ENCODE measurements around the gene BZW2.

Gene BZW2

DNA sequence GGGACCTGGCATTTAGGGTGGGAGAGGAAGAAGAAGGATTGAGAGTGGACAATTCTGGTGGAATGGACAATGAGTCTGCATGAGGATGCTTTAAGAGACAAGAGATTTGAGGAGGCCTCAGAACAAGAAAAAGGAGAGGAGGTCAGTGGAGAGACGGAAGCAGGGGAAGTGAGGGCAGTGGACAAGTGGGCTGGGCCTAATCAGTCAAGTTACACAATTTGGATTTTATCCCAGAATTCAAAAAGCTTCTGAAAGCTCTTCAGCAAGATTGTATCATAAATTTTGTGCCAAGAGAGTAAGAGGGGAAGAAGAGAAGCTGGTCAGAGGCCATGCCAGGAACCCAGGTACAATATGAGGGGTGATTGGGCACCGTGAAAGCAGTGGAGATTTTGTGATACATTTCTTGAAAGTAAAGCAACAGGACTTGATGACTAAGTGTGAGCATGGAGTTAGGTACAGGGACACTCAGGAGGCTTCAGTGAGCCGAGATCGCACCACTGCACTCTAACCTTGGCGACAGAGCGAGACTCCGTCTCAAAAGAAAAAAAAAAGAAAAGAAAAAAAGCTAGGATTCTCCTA, 88.3 kb downstream of the BZW2 start:
- peaks cover 5% of the 10 kb centered on the region for H3K4me1 Mint-ChIP-seq (ENCODE audit: low read depth)
- no peaks in the 10 kb centered on the region for H3K9me3 Mint-ChIP-seq
- no peaks in the 10 kb centered on the region for H3K36me3 Mint-ChIP-seq (ENCODE audit: low read depth)
- H3K27ac Mint-ChIP-seq, result no peak overlapping the region
- H3K27me3 Mint-ChIP-seq (ENCODE audit: low read depth), result no peaks in the 10 kb centered on the region
- no peak overlapping the region for H3K4me3 Mint-ChIP-seq

DNA sequence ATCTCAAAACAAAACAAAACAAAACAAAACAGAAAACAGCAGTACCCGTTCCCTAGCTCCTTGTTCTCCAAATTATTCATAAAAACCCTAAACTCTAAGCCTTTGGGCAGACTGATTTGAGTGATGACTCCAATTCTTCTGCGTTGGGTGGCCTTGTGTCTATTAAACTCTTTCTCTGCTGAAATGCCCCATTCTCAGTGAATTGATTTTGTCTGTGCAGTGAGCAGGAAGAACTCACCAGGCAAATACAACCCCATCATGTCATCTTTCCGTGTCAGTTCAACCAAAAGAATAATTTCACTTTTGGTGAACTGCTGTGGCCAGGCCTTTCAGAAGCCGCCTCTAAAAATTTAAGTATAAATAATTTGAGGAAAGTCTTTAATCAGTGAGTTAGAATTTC, 89.0 kb downstream of the BZW2 start:
- Mint-ChIP-seq H3K27me3 (ENCODE audit: low read depth) (no peaks in the 10 kb centered on the region), H3K4me3 (no peak overlapping the region), H3K27ac (no peak overlapping the region), H3K9me3 (no peaks in the 10 kb centered on the region), H3K36me3 (ENCODE audit: low read depth) (no peaks in the 10 kb centered on the region), H3K4me1 (ENCODE audit: low read depth) (peaks cover 5% of the 10 kb centered on the region)

DNA sequence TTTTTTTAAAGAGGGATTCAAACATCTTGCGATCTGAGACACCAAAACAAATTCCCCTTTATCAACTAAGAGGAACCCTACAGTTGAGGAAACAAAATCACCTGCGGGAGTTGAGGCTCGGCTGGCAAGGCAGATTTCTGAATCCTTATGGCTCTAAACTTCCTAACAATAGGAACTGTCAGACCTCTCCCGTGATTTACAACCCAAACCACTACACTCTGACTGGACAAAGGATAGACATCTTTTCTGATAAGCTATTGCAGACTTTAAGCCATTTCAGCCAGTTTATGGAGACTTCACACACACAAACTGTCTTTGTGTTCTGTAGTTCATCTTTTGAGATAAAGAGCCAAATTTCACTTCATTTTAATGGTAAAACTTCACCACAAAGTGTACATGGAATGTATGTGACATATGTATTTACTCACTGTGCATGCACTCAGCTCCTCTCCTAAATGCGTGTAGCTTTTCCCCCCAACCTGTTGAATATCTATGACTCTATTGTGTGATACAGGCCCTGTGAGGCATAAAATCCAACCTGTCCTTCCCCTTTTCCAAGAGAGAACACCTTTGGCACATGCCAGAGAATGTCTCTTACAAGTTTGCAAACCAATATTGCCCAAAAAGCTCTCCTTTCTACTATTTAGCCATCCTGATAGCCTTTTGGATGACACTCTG, 92.2 kb downstream of the BZW2 start:
- H3K36me3 Mint-ChIP-seq (ENCODE audit: low read depth), result no peaks in the 10 kb centered on the region
- H3K27ac Mint-ChIP-seq, result no peak overlapping the region
- H3K9me3 Mint-ChIP-seq, result no peaks in the 10 kb centered on the region
- no peak overlapping the region for H3K4me3 Mint-ChIP-seq
- no peaks in the 10 kb centered on the region for H3K27me3 Mint-ChIP-seq (ENCODE audit: low read depth)
- peaks cover 5% of the 10 kb centered on the region for H3K4me1 Mint-ChIP-seq (ENCODE audit: low read depth)

DNA sequence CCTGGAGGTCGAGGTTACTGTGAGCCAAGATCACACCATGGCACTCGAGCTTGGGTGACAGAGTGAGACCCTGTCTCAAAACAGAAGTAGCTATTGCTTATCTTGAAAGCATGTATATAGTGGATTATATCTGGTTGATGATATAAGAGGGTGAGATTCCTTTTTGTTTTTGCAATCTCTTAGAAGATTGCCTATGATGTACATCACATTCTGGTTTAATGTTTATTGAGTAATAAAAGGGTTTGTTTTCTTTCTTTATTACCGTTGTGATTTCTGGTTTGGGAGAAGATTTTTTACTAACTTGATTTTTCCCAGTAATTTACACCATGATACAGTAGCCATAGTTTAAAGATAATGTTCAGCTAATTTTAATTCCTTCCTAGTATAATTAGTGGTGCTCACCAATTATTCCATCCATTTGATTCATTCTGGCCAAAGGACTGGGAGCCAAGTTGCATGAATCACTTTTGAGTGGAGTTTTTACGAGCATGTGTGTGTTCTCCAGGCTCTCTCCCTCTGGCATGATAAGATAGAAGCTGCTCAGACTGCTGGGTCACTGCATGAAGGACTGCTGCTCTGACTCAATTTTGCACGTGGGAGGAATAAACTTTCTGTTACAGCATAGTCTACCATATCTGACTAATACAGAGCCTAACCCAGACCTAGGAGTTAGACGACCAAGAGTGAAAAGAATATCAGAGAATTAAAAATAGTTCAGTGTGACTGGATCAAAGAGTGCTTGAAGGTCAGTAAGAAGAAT, 94.1 kb downstream of the BZW2 start:
- Mint-ChIP-seq H3K27me3 (ENCODE audit: low read depth) (no peaks in the 10 kb centered on the region), H3K36me3 (ENCODE audit: low read depth) (no peaks in the 10 kb centered on the region), H3K27ac (no peak overlapping the region), H3K4me1 (ENCODE audit: low read depth) (peaks cover 6% of the 10 kb centered on the region), H3K9me3 (no peaks in the 10 kb centered on the region), H3K4me3 (no peak overlapping the region)

DNA sequence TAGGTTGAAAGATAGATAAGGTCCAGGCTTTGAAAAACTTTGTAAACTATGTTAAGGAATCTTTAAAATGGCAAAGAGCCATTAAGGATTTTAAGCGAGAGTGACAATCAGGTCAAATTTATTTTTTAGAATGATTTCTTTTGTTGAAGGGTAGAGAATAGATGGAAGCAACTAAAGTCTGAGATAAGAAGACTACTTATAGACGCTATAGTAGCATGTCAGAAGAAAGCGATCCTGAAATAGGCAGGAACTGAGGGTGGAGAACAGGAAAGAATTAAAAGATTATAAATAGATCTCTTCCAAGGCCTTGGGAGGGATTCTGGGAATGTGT, 94.6 kb downstream of the BZW2 start:
- Mint-ChIP-seq H3K9me3 (no peaks in the 10 kb centered on the region), H3K4me1 (ENCODE audit: low read depth) (peaks cover 4% of the 10 kb centered on the region), H3K27me3 (ENCODE audit: low read depth) (no peaks in the 10 kb centered on the region), H3K4me3 (no peak overlapping the region), H3K36me3 (ENCODE audit: low read depth) (no peaks in the 10 kb centered on the region), H3K27ac (no peak overlapping the region)

DNA sequence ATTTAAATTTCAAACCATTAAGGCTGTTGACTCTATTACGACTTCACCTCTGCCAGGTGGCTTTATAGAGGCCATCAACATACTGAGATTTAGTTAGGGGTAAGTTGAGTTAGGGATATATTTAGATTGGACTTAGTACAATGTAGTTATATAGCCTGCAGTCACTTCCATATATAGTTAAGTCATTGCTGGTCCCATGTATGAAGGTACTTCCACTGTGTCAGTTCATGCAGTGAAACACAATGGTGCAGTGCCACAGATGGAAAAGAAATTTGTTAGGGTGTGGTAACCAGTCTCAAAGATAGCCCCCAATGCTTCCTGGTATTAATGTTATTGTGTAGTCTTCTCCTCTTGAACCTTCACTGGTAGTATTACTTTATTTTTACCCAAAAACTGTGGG, 95.0 kb downstream of the BZW2 start:
- Mint-ChIP-seq H3K4me1 (ENCODE audit: low read depth) (peaks cover 4% of the 10 kb centered on the region), H3K9me3 (no peaks in the 10 kb centered on the region), H3K4me3 (no peak overlapping the region), H3K27me3 (ENCODE audit: low read depth) (no peaks in the 10 kb centered on the region), H3K36me3 (ENCODE audit: low read depth) (no peaks in the 10 kb centered on the region), H3K27ac (no peak overlapping the region)

DNA sequence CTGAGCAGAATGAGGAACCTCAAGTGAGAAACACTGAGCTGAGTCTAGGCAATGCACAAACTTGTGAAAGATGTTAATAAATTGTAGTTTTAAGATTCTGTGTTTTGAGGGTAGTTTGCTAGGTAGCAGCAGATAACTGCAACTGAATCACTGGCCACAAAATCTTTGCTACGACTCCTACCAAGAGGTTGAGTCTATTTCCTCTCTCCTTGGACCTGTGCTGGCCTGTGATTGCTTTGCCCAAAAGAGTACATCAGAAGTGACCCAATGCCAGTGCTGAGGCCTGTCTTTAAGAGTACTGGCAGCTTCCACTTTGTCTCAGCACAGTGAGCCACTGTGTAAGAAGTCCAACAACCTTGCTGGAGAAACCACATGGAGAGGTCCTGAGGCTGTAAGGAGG, 95.7 kb downstream of the BZW2 start:
- Mint-ChIP-seq H3K4me1 (ENCODE audit: low read depth) (peaks cover 4% of the 10 kb centered on the region), H3K4me3 (no peak overlapping the region), H3K27ac (no peak overlapping the region), H3K9me3 (no peaks in the 10 kb centered on the region), H3K27me3 (ENCODE audit: low read depth) (no peaks in the 10 kb centered on the region), H3K36me3 (ENCODE audit: low read depth) (no peaks in the 10 kb centered on the region)

DNA sequence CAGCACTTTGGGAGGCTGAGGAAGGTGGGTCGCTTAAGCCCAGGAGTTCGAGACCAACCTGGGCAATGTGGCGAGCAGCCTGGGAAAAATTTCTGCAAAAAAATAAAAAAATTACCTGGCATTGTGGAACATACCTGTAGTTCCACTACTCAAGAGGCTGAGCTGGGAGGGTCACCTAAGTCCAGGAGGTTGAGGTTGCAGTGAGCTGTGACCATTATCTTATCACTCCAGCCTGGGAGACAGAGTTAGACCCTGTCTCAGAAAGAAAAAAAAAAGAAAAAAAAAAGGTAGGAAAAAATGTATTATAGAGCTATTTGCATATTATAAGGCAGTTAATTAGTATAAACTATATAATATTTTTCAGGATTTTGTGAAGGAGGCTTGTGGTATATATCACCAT, 96.6 kb downstream of the BZW2 start:
- Mint-ChIP-seq H3K9me3 (no peaks in the 10 kb centered on the region), H3K27me3 (ENCODE audit: low read depth) (no peaks in the 10 kb centered on the region), H3K27ac (no peak overlapping the region), H3K4me1 (ENCODE audit: low read depth) (peaks cover 4% of the 10 kb centered on the region), H3K36me3 (ENCODE audit: low read depth) (no peaks in the 10 kb centered on the region), H3K4me3 (no peak overlapping the region)

DNA sequence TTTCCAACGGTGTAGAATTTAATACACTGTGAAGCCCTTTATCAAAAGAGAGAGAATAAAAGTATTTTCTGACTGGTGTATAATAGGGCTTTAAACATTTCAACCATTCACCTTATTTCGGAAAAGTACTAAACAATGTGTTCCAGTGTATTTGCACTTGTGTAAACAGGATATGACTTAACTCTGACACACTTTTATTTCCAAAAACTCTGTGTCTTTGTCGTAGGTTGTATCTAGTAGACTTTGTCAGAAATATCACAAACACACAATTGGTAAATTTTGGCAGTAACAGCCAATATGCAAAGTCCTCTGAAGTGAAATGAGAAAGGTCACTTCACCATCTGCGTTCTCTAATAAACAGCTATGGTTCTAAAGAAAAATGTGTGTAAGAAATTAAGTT, 97.3 kb downstream of the BZW2 start:
- Mint-ChIP-seq H3K4me1 (ENCODE audit: low read depth) (peaks cover 4% of the 10 kb centered on the region), H3K9me3 (no peaks in the 10 kb centered on the region), H3K4me3 (no peak overlapping the region), H3K27ac (no peak overlapping the region), H3K27me3 (ENCODE audit: low read depth) (no peaks in the 10 kb centered on the region), H3K36me3 (ENCODE audit: low read depth) (no peaks in the 10 kb centered on the region)

DNA sequence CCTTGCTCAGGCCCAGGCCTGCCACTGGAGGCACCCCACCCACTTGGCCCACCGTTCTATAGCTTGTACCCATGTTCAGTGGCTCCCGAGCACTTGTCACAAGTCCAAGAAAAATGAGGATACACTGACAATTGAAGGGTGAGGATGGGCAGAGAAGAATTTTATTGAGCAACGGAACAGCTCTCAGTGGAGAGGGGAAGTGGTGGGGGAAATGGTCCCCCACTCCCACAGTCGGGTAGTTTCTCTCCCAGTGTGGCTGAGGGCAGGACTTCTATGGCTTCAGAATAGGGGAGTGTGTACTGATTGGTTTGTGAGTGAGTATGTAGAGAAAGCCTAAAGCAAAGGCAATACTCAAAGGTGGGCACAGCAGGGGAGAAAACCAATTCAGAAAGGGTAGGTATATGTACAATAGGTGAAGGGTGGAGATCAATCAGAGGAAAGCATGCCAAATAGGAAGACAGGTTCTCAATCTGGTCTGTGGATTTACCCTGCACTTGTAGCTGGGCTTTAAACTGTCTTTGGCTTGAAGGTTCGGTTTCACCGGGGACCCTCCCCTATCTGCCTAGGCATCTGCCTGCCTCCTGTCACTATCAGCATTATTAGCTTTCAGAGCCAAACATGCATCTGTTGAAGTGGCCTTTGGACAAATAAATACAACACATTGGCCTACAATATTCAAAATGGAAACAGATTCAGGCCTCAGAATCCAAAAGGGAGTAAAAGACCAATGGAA, 98.7 kb downstream of the BZW2 start:
- no peak overlapping the region for H3K27ac Mint-ChIP-seq
- H3K36me3 Mint-ChIP-seq (ENCODE audit: low read depth), result no peaks in the 10 kb centered on the region

DNA sequence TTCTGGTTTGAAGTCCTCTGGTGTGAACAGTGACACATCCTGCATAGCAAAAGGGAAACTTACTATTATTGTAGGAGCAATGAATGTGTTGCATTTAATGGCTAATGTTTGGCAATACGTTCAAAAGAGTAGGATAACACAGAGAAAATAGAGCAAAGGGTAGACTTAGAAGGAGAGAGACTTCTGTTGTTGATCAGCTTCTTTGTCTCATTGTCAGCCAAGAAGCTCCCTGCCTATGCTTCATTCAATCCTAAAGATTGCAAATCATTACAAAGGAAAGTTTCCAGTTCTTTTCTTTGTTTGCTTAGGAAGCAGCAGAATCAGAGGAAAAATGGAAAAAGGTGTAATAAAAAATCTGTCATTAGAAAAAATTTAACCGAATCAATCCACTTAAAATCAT, 99.7 kb downstream of the BZW2 start:
- no peaks in the 10 kb centered on the region for H3K9me3 Mint-ChIP-seq
- no peaks in the 10 kb centered on the region for H3K36me3 Mint-ChIP-seq (ENCODE audit: low read depth)
- no peak overlapping the region for H3K27ac Mint-ChIP-seq
- H3K4me3 Mint-ChIP-seq, result no peak overlapping the region
- no peaks in the 10 kb centered on the region for H3K27me3 Mint-ChIP-seq (ENCODE audit: low read depth)
- H3K4me1 Mint-ChIP-seq (ENCODE audit: low read depth), result peaks cover 4% of the 10 kb centered on the region

More for the DNA sequence above, 98.7 kb downstream of the BZW2 start:
- Mint-ChIP-seq H3K27me3 (ENCODE audit: low read depth) (no peaks in the 10 kb centered on the region), H3K9me3 (no peaks in the 10 kb centered on the region), H3K4me1 (ENCODE audit: low read depth) (peaks cover 4% of the 10 kb centered on the region), H3K4me3 (no peak overlapping the region)

DNA sequence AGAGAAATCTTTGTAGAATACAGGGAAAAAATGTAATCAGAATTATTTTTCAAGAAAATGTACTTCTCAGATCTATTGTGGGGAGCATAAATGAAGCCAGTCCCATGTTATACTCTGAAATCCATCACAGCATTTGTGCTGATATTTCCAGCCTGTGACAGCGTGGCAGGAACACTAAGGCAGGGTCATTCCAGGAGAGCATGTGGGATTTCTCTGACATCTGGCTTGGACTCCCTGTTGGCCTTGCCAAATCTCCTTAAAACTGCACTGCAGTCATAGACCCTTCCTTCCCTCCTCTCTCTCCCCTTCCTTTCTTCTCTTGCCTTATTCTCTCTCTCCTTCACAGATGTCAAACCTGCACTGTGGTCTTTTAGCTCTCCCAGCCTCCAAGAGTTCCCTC, 101.1 kb downstream of the BZW2 start:
- no peak overlapping the region for H3K4me3 Mint-ChIP-seq
- H3K27ac Mint-ChIP-seq, result no peak overlapping the region
- no peaks in the 10 kb centered on the region for H3K36me3 Mint-ChIP-seq (ENCODE audit: low read depth)
- H3K4me1 Mint-ChIP-seq (ENCODE audit: low read depth), result peaks cover 4% of the 10 kb centered on the region
- H3K9me3 Mint-ChIP-seq, result no peaks in the 10 kb centered on the region
- peaks cover 7% of the 10 kb centered on the region for H3K27me3 Mint-ChIP-seq (ENCODE audit: low read depth)

DNA sequence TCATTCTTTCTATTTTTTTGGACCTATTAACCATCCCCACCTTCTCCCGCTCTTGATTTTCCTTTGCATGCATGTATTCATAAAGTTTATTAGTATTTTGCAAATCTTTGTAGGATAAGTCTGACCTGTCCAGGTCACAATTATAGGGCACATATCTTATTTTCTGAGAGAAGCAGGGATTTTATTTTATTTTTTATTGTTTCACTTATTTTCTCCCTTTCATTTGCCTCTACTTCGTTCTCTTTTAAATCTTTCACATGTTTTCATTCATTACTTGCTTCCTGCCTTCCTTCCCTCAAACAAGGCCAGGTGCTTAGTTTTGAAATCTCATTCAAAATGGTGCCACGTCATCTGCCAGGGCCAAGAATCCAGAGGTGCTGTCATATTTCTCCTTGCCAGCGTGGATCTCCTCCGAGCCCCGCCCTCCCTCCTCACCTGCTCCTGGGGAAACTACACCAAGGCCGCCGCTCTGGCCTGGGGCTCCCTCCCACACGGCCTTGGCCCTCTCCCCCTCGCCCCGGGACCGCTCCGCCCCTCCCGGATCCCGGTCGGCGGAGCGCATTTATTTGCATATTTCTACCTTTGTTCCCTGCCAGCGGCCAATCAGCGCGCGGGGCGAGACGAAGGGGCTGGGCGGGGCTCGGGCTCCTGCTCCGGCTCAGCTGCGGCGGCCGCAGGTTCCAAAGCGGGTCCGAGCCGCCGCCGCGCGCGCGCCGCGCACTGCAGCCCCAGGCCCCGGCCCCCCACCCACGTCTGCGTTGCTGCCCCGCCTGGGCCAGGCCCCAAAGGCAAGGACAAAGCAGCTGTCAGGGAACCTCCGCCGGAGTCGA, 107.3 kb downstream of the BZW2 start, which contains the start of gene TSPAN13:
Gene TSPAN13 (plus strand): TSS at position 654 of the 830 bp plus-strand sequence. CDS start 213 bp downstream, outside the sequence.
- Mint-ChIP-seq H3K9me3 (no peaks in the 10 kb centered on the region), H3K36me3 (ENCODE audit: low read depth) (no peaks in the 10 kb centered on the region), H3K4me1 (ENCODE audit: low read depth) (peaks cover 10% of the 10 kb centered on the region), H3K4me3 (peak within 1 kb of the TSS; percentile 81), H3K27me3 (ENCODE audit: low read depth) (peaks cover 46% of the 10 kb centered on the region), H3K27ac (no peak within 1 kb of the TSS)
